Stomach (tissue), 4 donors: ENCODE data around the gene SPOCD1.

Experiments used
- CTCF ChIP-seq, 7 experiments: fragments of 450-650 bp in 4 of 7; fragments of 200-600 bp in 3 of 7; sonication (generic) in 3 of 7; IDR thresholded peaks; one replicate each; pipeline ENCODE4 v1.5.1; 2016 to 2019; ENCODE audit warnings: antibody characterized with exemption in 7 of 7, control low read depth in 2 of 7, mild to moderate bottlenecking in 1 of 7
- POLR2A ChIP-seq, 4 donors: fragments of 450-650 bp; IDR thresholded peaks; one replicate each; pipeline ENCODE4 v1.6.1; 2016; ENCODE audit warnings: antibody characterized with exemption in 4 of 4, control low read depth in 2 of 4, mild to moderate bottlenecking in 1 of 4, moderate library complexity in 1 of 4
- POLR2AphosphoS5 ChIP-seq, 3 donors: sonication (generic); formaldehyde crosslinking; IDR thresholded peaks; one replicate each; pipeline ENCODE4 v1.6.1; 2016; ENCODE audit warnings: antibody characterized with exemption in 3 of 3

GRCh38 chr1:31779687-31780086 is 36.1 kb downstream of the SPOCD1 start:
- no peak for TF ChIP-seq CTCF (IDR thresholded peaks at IDR 0.05)
- TF ChIP-seq POLR2AphosphoS5 (IDR thresholded peaks at IDR 0.05): no peak
- no peak for TF ChIP-seq POLR2A (IDR thresholded peaks at IDR 0.05)
